ENCODE measurements around the gene ABCC3.

Gene ABCC3

GRCh38 chr17:50621574-50622031 is 13.1 kb upstream of the ABCC3 start:
- TF ChIP-seq REST (IDR thresholded peaks at IDR 0.05; ENCODE audit: insufficient replicate concordance, low read depth) (no peak), SPI1 (IDR thresholded peaks at IDR 0.05; ENCODE audit: borderline replicate concordance, low read depth) (0 out of 2 replicates have a peak, but pooled peaks have one; percentile 30), GABPA (IDR thresholded peaks at IDR 0.05; ENCODE audit: low read depth) (no peak), POLR2AphosphoS5 (IDR thresholded peaks at IDR 0.05; ENCODE audit: low read depth) (no peak), CTCF (IDR thresholded peaks at IDR 0.05; ENCODE audit: insufficient read depth, low read length) (no peak)
- H3K4me3 ChIP-seq (replicated peaks; ENCODE audit: insufficient read depth, low read length): no peak overlapping the region
- H3K27me3 ChIP-seq (ENCODE audit: insufficient read depth, poor library complexity, severe bottlenecking): peaks cover 2% of the 10 kb centered on the region
- DNase-seq (ENCODE audit: low read depth in 1 of 2, low spot score in 1 of 2): no peak
- H3K27ac ChIP-seq (replicated peaks): no peak overlapping the region

GRCh38 chr17:50624321-50624934 is 10.3 kb upstream of the ABCC3 start:
- H3K27ac ChIP-seq (replicated peaks): no peak overlapping the region
- TF ChIP-seq SPI1 (IDR thresholded peaks at IDR 0.05; ENCODE audit: borderline replicate concordance, low read depth): peak; percentile 68; the same call in 1 of the 2 replicates
- no peak for TF ChIP-seq POLR2AphosphoS5 (IDR thresholded peaks at IDR 0.05; ENCODE audit: low read depth)
- H3K27me3 ChIP-seq (ENCODE audit: insufficient read depth, poor library complexity, severe bottlenecking): peaks cover 19% of the 10 kb centered on the region
- no peak overlapping the region for H3K4me3 ChIP-seq (replicated peaks; ENCODE audit: insufficient read depth, low read length)
- peak in 1 of 2 experiments; percentile 52 for DNase-seq (ENCODE audit: low read depth in 1 of 2, low spot score in 1 of 2)

- DNase-seq (ENCODE audit: low read depth in 1 of 2, low spot score in 1 of 2): no peak
- TF ChIP-seq POLR2AphosphoS5 (IDR thresholded peaks at IDR 0.05; ENCODE audit: low read depth) (no peak), CTCF (IDR thresholded peaks at IDR 0.05; ENCODE audit: insufficient read depth, low read length) (no peak), REST (IDR thresholded peaks at IDR 0.05; ENCODE audit: insufficient replicate concordance, low read depth) (no peak), SPI1 (IDR thresholded peaks at IDR 0.05; ENCODE audit: borderline replicate concordance, low read depth) (no peak), GABPA (IDR thresholded peaks at IDR 0.05; ENCODE audit: low read depth) (no peak)
- Histone ChIP-seq H3K4me3 (replicated peaks; ENCODE audit: insufficient read depth, low read length) (no peak overlapping the region), H3K27ac (replicated peaks) (no peak overlapping the region), H3K27me3 (ENCODE audit: insufficient read depth, poor library complexity, severe bottlenecking) (peaks cover 26% of the 10 kb centered on the region)
Measured at GRCh38 chr17:50625032-50625871, 9.4 kb upstream of the ABCC3 start.

- peak in 1 of 2 experiments; percentile 54 for DNase-seq (ENCODE audit: low read depth in 1 of 2, low spot score in 1 of 2)
- no peak for TF ChIP-seq REST (IDR thresholded peaks at IDR 0.05; ENCODE audit: insufficient replicate concordance, low read depth)
- peak; percentile 48 for TF ChIP-seq CTCF (IDR thresholded peaks at IDR 0.05; ENCODE audit: insufficient read depth, low read length)
- peaks cover 24% of the 10 kb centered on the region for H3K27me3 ChIP-seq (ENCODE audit: insufficient read depth, poor library complexity, severe bottlenecking)
- H3K27ac ChIP-seq (replicated peaks): no peak overlapping the region
- H3K4me3 ChIP-seq (replicated peaks; ENCODE audit: insufficient read depth, low read length): no peak overlapping the region
Measured at GRCh38 chr17:50626037-50626574, 8.6 kb upstream of the ABCC3 start.

Measured in HL-60 (cell line).